ENCODE results near the gene IDH1. TPM values are rescaled to one million over a fixed set of nuclear protein-coding genes. Genes with fewer than 3 reads are reported as not detected.

IDH1 gene
- total and polyA plus RNA-seq, 2 of the 13 experiments (the other 11 are each of a cell fraction or from before 2014, with no cell fraction given) = 312 to 1,077 TPM

DNA sequence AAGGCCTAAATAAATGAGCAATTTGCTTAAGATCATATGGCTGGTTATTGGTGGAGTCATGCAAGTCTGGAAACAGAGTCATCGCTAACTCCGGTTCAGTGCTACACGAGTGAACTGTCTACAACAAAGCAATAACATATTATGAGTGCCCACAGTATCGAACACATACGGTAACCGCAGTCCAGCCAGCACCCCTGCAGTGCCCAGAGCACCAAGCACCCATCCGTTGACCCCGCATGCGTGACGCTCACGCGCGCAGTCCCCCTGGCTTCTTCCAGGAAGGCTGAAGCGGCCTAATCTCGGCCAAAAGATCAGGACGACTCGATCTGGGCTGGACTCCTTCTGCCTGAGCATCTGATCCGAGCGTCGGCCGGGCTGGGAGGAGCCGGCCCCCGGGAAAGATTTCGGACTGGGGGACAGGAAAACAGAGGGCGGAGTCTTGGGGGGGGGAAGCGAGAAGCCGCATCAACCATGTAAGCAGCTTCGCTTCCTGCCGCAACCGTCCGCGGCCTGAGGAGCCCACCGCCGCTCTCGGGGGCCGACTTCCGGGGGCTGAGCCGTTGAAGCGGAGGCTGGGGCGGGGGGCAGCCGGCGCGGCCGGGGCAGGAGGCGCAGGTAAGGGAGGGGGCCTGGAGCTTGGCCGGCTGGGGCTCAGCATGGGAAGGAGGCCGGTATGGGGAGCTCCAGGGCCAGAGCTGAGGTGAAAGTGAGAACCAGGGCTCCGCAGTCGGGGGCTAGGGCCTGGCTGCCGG is 11.1 kb upstream of the IDH1 start, which contains the start of gene PIKFYVE (continued):
- TF ChIP-seq, protein P1, sequence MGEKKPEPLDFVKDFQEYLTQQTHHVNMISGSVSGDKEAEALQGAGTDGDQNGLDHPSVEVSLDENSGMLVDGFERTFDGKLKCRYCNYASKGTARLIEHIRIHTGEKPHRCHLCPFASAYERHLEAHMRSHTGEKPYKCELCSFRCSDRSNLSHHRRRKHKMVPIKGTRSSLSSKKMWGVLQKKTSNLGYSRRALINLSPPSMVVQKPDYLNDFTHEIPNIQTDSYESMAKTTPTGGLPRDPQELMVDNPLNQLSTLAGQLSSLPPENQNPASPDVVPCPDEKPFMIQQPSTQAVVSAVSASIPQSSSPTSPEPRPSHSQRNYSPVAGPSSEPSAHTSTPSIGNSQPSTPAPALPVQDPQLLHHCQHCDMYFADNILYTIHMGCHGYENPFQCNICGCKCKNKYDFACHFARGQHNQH (CRISPR knock-in tag; IDR thresholded peaks at IDR 0.05) = peak; percentile 88
- TF ChIP-seq, protein P2, sequence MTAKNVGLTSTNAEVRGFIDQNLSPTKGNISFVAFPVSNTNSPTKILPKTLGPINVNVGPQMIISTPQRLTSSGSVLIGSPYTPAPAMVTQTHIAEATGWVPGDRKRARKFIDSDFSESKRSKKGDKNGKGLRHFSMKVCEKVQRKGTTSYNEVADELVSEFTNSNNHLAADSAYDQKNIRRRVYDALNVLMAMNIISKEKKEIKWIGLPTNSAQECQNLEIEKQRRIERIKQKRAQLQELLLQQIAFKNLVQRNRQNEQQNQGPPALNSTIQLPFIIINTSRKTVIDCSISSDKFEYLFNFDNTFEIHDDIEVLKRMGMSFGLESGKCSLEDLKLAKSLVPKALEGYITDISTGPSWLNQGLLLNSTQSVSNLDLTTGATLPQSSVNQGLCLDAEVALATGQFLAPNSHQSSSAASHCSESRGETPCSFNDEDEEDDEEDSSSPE (CRISPR knock-in tag; IDR thresholded peaks at IDR 0.05) = peak; percentile 82
- TF ChIP-seq KMT2A (CRISPR knock-in tag; IDR thresholded peaks at IDR 0.05) (peak; percentile 85), KDM2A (CRISPR knock-in tag; IDR thresholded peaks at IDR 0.05; ENCODE audit: borderline replicate concordance, low read depth) (peak; percentile 95; the same call in 1 of the 2 replicates), BHLHE40 (IDR thresholded peaks at IDR 0.05; ENCODE audit: low read length) (peak; percentile 95), ZNF33B (CRISPR knock-in tag; IDR thresholded peaks at IDR 0.05) (peak; percentile 52; the same call in 1 of the 2 replicates), ZNF678 (CRISPR knock-in tag; IDR thresholded peaks at IDR 0.05) (no peak; the same call in 1 of the 2 replicates), ZNF614 (CRISPR knock-in tag; IDR thresholded peaks at IDR 0.05; ENCODE audit: borderline replicate concordance) (peak; percentile 81; the same call in 1 of the 2 replicates), KLF11 (CRISPR knock-in tag; IDR thresholded peaks at IDR 0.05) (no peak), ZNF850 (CRISPR knock-in tag; conservative IDR thresholded peaks at IDR 0.05) (no peak), ZSCAN30 (CRISPR knock-in tag; IDR thresholded peaks at IDR 0.05) (peak; percentile 49; the same call in 1 of the 2 replicates), ZNF317 (CRISPR knock-in tag; IDR thresholded peaks at IDR 0.05) (no peak; the same call in 1 of the 2 replicates), ZNF10 (CRISPR knock-in tag; IDR thresholded peaks at IDR 0.05; ENCODE audit: borderline replicate concordance, low read depth) (0 out of 2 replicates have a peak, but pooled peaks have one; percentile 73), BORCS8-MEF2B (CRISPR knock-in tag; IDR thresholded peaks at IDR 0.05) (peak; percentile 97), GABPA (IDR thresholded peaks at IDR 0.05; ENCODE audit: low read depth, low read length) (peak; percentile 66), GABPA (CRISPR knock-in tag; IDR thresholded peaks at IDR 0.05; ENCODE audit: low read depth) (peak; percentile 85), KDM3A (CRISPR knock-in tag; IDR thresholded peaks at IDR 0.05; ENCODE audit: low read depth) (peak; percentile 89; the same call in 1 of the 2 replicates), PPARG (CRISPR knock-in tag; conservative IDR thresholded peaks at IDR 0.05) (peak; percentile 45; the same call in 1 of the 2 replicates), NPAS2 (CRISPR knock-in tag; IDR thresholded peaks at IDR 0.05; ENCODE audit: borderline replicate concordance) (no peak)
- TF ChIP-seq, protein P3, sequence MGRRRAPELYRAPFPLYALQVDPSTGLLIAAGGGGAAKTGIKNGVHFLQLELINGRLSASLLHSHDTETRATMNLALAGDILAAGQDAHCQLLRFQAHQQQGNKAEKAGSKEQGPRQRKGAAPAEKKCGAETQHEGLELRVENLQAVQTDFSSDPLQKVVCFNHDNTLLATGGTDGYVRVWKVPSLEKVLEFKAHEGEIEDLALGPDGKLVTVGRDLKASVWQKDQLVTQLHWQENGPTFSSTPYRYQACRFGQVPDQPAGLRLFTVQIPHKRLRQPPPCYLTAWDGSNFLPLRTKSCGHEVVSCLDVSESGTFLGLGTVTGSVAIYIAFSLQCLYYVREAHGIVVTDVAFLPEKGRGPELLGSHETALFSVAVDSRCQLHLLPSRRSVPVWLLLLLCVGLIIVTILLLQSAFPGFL (CRISPR knock-in tag; IDR thresholded peaks at IDR 0.05) = no peak
- TF ChIP-seq, protein P4, sequence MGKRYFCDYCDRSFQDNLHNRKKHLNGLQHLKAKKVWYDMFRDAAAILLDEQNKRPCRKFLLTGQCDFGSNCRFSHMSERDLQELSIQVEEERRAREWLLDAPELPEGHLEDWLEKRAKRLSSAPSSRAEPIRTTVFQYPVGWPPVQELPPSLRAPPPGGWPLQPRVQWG (CRISPR knock-in tag; IDR thresholded peaks at IDR 0.05; ENCODE audit: borderline replicate concordance, low read depth) = no peak
- TF ChIP-seq, protein P5, sequence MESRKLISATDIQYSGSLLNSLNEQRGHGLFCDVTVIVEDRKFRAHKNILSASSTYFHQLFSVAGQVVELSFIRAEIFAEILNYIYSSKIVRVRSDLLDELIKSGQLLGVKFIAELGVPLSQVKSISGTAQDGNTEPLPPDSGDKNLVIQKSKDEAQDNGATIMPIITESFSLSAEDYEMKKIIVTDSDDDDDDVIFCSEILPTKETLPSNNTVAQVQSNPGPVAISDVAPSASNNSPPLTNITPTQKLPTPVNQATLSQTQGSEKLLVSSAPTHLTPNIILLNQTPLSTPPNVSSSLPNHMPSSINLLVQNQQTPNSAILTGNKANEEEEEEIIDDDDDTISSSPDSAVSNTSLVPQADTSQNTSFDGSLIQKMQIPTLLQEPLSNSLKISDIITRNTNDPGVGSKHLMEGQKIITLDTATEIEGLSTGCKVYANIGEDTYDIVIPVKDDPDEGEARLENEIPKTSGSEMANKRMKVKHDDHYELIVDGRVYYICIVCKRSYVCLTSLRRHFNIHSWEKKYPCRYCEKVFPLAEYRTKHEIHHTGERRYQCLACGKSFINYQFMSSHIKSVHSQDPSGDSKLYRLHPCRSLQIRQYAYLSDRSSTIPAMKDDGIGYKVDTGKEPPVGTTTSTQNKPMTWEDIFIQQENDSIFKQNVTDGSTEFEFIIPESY (CRISPR knock-in tag; IDR thresholded peaks at IDR 0.05) = peak; percentile 73
- TF ChIP-seq, protein P6, sequence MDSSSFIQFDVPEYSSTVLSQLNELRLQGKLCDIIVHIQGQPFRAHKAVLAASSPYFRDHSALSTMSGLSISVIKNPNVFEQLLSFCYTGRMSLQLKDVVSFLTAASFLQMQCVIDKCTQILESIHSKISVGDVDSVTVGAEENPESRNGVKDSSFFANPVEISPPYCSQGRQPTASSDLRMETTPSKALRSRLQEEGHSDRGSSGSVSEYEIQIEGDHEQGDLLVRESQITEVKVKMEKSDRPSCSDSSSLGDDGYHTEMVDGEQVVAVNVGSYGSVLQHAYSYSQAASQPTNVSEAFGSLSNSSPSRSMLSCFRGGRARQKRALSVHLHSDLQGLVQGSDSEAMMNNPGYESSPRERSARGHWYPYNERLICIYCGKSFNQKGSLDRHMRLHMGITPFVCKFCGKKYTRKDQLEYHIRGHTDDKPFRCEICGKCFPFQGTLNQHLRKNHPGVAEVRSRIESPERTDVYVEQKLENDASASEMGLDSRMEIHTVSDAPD (CRISPR knock-in tag; IDR thresholded peaks at IDR 0.05) = peak; percentile 92; the same call in 1 of the 2 replicates
